WERI-Rb-1 (cell line): ENCODE results near the gene IL17REL.

ENCODE experiments used
- DNase-seq: peaks from one replicate; pipeline ENCODE4 v3.0.0-alpha.2; 2020
- H3K27ac ChIP-seq: fragments of 250-450 bp; sonication (Bioruptor Pico); 2 replicates; pipeline ENCODE4 v1.5.1; 2020; ENCODE audit warnings: mild to moderate bottlenecking, moderate library complexity
- H3K27me3 ChIP-seq: fragments of 250-450 bp; sonication (Bioruptor Pico); 2 replicates; pipeline ENCODE4 v1.5.1; 2021; ENCODE audit warnings: mild to moderate bottlenecking, low read depth, moderate library complexity; ENCODE audit not compliant: insufficient read depth, severe bottlenecking
- H3K36me3 ChIP-seq: fragments of 250-450 bp; sonication (Bioruptor Pico); 2 replicates; pipeline ENCODE4 v1.5.1; 2020; ENCODE audit warnings: mild to moderate bottlenecking, moderate library complexity
- H3K4me3 ChIP-seq: 2 replicates; pipeline ENCODE4 v1.5.1; 2011; ENCODE audit warnings: low read depth, mild to moderate bottlenecking, control low read depth, low read length
- H3K9me3 ChIP-seq: fragments of 250-450 bp; sonication (Bioruptor Pico); 2 replicates; pipeline ENCODE4 v1.5.1; 2021; ENCODE audit warnings: mild to moderate bottlenecking, moderate library complexity; ENCODE audit not compliant: severe bottlenecking
- TF ChIP-seq, protein P1 (sequence below): IDR thresholded peaks from 2 replicates; pipeline ENCODE4 v1.5.1; 2011; ENCODE audit warnings: low read depth, mild to moderate bottlenecking, control low read depth, inconsistent platforms, low read length

Gene IL17REL

DNA sequence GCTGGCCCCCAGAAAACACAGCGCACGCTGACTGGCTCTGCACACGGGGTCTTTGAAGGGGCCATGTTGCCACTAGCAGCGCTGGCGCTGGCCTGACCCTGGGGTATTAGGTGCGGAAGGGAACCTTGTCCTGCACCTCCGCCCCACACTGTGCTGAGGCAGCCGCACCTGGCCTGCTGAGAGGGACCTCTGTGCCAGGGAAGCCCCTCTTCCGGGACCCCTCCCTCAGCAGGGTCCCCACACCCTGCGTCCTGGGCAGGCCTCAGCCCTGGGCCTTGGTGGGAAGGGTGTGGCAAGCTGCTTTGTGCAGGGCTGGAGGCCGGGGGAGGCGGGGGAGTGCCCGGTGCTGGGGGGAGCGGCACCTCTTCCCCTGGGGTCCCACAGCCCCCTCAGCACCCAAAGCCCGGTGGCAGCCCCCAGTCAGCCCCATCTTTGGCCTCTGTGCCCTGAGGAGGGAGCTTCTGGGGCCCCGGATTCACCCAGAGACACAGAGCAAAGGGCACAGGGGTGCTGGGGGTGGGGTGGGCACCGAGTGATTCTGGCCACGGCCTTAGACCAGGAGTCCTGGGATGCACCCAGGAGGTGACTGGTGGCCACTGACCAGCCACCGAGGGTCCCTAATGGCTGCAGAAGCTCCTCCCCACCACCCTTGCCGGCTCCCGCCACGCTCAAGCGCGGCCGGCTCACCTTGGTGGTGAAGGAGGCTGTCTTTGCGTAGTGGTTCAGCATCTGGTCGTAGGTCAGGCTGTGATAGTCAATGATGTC lies 34.1 kb upstream of the IL17REL start:
- no peaks in the 10 kb centered on the region for H3K36me3 ChIP-seq
- no peak overlapping the region for H3K27ac ChIP-seq
- TF ChIP-seq, protein P1, sequence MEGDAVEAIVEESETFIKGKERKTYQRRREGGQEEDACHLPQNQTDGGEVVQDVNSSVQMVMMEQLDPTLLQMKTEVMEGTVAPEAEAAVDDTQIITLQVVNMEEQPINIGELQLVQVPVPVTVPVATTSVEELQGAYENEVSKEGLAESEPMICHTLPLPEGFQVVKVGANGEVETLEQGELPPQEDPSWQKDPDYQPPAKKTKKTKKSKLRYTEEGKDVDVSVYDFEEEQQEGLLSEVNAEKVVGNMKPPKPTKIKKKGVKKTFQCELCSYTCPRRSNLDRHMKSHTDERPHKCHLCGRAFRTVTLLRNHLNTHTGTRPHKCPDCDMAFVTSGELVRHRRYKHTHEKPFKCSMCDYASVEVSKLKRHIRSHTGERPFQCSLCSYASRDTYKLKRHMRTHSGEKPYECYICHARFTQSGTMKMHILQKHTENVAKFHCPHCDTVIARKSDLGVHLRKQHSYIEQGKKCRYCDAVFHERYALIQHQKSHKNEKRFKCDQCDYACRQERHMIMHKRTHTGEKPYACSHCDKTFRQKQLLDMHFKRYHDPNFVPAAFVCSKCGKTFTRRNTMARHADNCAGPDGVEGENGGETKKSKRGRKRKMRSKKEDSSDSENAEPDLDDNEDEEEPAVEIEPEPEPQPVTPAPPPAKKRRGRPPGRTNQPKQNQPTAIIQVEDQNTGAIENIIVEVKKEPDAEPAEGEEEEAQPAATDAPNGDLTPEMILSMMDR: no peak
- H3K27me3 ChIP-seq: no peaks in the 10 kb centered on the region
- no peaks in the 10 kb centered on the region for H3K9me3 ChIP-seq
- no peak overlapping the region for H3K4me3 ChIP-seq
- no peak for DNase-seq

DNA sequence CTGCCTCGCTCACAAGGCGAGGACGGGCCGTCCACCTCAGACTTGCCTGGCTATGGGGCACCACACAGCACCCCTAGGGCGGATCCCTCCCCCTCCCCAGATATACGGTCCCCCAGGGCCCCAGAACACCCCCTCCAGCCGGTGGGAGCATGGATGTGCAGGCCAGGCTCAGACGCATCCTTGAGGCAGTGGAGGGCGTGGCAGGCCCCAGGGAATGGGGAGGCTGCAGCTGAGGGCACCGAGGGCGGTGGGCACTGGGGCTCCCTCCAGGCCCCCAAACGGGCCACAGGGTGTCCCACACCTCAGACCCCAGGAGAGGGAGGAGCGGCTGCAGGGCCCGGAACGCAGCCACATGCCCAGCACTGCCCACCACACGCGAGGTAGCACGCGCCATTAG lies 33.5 kb upstream of the IL17REL start:
- no peak for DNase-seq
- Histone ChIP-seq H3K27me3 (no peaks in the 10 kb centered on the region), H3K36me3 (no peaks in the 10 kb centered on the region)

DNA sequence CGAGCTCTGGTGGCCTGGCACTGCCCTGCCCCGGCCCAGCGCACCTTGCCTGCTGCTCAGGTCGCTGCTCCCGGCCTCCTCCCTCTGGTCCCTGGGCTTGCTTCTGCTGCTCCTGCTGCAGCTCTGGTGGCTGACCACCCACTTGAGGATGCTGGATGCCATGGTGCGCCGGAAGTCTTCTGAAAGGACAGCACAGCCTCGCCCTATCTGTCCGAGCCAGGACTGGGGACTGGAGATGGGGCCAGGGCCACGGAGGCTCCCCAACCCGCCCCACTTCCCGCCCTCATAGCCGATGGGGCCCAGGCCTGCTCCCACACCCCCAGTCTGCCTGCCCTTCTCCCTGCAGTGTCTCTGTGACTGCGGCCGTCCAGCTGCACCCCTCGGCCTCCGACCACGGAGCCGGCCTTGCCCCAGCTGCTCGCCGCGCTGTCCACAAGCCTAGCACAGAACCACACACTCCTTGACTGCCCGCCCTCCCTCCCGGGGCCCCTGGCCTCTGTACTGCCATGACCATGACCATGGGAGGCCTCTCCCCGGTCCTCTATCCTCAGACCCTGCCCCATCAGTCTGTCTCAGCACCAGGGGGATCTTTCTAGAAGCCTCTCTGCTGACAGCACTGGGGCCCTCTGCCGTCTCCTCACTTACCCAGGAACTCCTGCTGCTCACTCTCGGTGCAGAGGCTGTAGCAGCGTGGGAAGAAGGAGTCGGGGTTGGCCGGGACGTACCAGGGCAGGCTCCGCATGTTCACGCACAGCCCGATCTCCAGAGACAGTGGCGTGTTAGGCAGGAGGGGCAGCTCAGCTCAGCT lies 32.9 kb upstream of the IL17REL start:
- Histone ChIP-seq H3K27me3 (no peaks in the 10 kb centered on the region), H3K9me3 (no peaks in the 10 kb centered on the region), H3K4me3 (no peak overlapping the region), H3K27ac (no peak overlapping the region), H3K36me3 (no peaks in the 10 kb centered on the region)
- TF ChIP-seq, protein P1: no peak
- DNase-seq: no peak

More for the DNA sequence above, 33.5 kb upstream of the IL17REL start:
- no peak overlapping the region for H3K27ac ChIP-seq
- H3K4me3 ChIP-seq: no peak overlapping the region
- TF ChIP-seq, protein P1: no peak
- H3K9me3 ChIP-seq: no peaks in the 10 kb centered on the region

DNA sequence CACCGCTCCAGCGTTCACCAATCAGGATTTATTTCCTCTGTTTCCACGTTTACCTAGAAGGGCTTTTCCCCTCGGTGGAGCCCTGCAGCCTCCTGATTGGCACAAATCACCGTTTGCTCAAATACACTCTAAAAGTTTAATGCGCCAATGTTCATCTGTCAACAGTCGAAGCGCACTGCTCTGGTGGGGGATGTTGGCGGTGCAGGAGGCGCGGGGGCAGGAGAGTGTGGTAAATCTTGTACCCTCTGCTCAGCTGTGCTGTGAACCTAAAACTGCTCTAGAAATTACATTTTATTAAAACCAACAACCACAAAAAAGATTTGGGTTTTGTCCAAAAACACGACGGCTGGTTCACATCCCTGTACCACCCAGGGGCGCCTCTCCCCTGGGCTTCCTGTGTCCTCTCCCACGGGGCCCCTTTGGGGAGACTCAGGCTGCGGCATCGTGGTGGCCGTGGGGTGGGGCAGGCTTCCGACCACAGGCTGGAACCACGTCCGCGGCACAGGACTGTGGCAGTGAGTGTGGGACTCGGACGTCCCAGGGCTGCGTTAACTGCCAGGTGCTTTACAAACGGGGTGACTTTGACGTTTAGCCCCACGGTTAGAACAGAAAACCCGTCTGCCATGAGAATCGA lies 32.0 kb upstream of the IL17REL start:
- H3K27ac ChIP-seq: no peak overlapping the region
- DNase-seq: no peak

DNA sequence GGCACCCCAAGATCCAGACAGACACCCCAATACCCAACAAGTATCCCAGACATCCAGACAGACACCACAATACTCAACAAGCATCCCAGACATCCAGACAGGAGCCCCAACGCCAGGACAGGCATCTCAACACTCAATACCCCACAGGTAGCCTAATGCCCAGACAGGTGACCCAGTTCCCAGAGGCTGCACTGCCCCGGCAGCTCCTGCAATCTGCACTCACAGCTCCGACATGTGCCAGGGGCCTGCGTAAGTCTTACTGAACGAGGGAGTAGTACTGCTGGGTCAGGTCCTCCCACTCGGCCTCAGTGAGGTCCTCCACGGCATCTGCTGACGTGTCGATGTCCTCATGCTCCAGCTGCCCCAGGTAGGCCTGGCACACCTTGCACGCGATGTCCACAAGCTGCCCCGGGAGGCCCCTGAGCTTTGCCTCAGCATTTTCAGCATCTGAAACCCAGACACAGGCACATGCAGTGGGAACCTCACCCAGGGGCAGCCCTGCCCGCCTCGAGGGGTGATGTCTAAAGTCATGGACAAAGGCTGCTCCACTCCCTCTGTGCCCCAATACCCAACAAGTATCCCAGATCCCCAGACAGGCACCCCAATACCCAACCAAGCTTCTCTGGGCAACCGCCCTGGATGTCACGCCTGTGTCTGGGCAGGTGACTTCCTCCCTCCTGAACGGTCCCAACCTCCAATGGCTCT lies 28.9 kb upstream of the IL17REL start:
- Histone ChIP-seq H3K9me3 (no peaks in the 10 kb centered on the region), H3K4me3 (no peak overlapping the region)
- no peak for DNase-seq

More for the DNA sequence above, 32.0 kb upstream of the IL17REL start:
- no peaks in the 10 kb centered on the region for H3K9me3 ChIP-seq
- TF ChIP-seq, protein P1: no peak
- H3K4me3 ChIP-seq: no peak overlapping the region
- no peaks in the 10 kb centered on the region for H3K27me3 ChIP-seq
- H3K36me3 ChIP-seq: no peaks in the 10 kb centered on the region

More for the DNA sequence above, 28.9 kb upstream of the IL17REL start:
- TF ChIP-seq, protein P1: no peak
- Histone ChIP-seq H3K36me3 (no peaks in the 10 kb centered on the region), H3K27me3 (no peaks in the 10 kb centered on the region), H3K27ac (no peak overlapping the region)
